B cell (primary cell): Measurements from ENCODE around the gene QRICH2. TPM values are rescaled to one million over a fixed set of nuclear protein-coding genes. Genes with fewer than 3 reads are reported as not detected.

Experiments used
- ATAC-seq: fragments of 200-7000 bp; cut with Tn5 transposase; one replicate; pipeline ENCODE4 v1.10.0; 2021; ENCODE audit warnings: low read depth, mild to moderate bottlenecking, moderate number of reproducible peaks, moderate library complexity
- CTCF ChIA-PET: fragments of 350-600 bp; sonication (Branson Sonifier 250); formaldehyde crosslinking; loops from one replicate; lab custom pipeline; 2021; ENCODE audit warnings: antibody characterized with exemption, inconsistent platforms; lab: Charles Lee
- POLR2A ChIA-PET: fragments of 350-600 bp; sonication (Branson Sonifier 250); formaldehyde crosslinking; loops from one replicate; lab custom pipeline; 2021; ENCODE audit warnings: antibody characterized with exemption; lab: Charles Lee
- DNase-seq: peaks from one replicate; pipeline ENCODE4 v3.0.0; 2013
- H2AFZ ChIP-seq: 2 replicates; pipeline ENCODE4 v1.6.1; 2012; ENCODE audit warnings: mild to moderate bottlenecking, low read depth, low read length; ENCODE audit not compliant: insufficient read depth, poor library complexity, severe bottlenecking
- H3K27ac ChIP-seq, 2 donors: 1 replicate in 1 of 2; 2 replicates in 1 of 2; pipeline ENCODE4 v1.5.1; 2012 to 2013; ENCODE audit warnings: low read length in 2 of 2, mild to moderate bottlenecking in 2 of 2, moderate library complexity in 1 of 2
- H3K27me3 ChIP-seq, 4 experiments: fragments of 200-600 bp in 1 of 4; sonication (generic) in 1 of 4; replicated peaks in 1 of 4; 1 replicate in 2 of 4; 2 replicates in 2 of 4; pipeline versions ENCODE4 v1.6.1 to v1.7.0; 2013 to 2016; ENCODE audit warnings: low read length in 3 of 4, mild to moderate bottlenecking in 2 of 4, mixed read lengths in 1 of 4, moderate library complexity in 1 of 4; ENCODE audit not compliant: insufficient read depth in 4 of 4, control insufficient read depth in 3 of 4; ENCODE audit errors: control extremely low read depth in 1 of 4
- H3K36me3 ChIP-seq, 2 experiments: replicated peaks in 1 of 2; 1 replicate in 1 of 2; 2 replicates in 1 of 2; pipeline versions ENCODE4 v1.6.1 to v1.7.1; 2013; ENCODE audit warnings: low read length in 1 of 2; ENCODE audit not compliant: insufficient read depth in 2 of 2, control insufficient read depth in 1 of 2; ENCODE audit errors: control extremely low read depth in 1 of 2, extremely low read depth in 1 of 2
- H3K4me1 ChIP-seq, 2 donors: fragments of 200-600 bp in 1 of 2; sonication (generic) in 1 of 2; 1 replicate in 1 of 2; 2 replicates in 1 of 2; pipeline versions ENCODE4 v1.5.1 to v1.6.1; 2013 to 2017; ENCODE audit warnings: low read length in 2 of 2; ENCODE audit not compliant: control insufficient read depth in 2 of 2, insufficient read depth in 2 of 2
- H3K4me2 ChIP-seq: replicated peaks from 2 replicates; pipeline ENCODE3; 2012; ENCODE audit warnings: mild to moderate bottlenecking, low read depth, low read length; ENCODE audit not compliant: poor library complexity, severe bottlenecking
- H3K4me3 ChIP-seq, 5 experiments: fragments of 200-600 bp in 1 of 5; sonication (generic) in 1 of 5; 1 replicate in 3 of 5; 2 replicates in 2 of 5; pipeline versions ENCODE4 v1.5.1 to v1.7.0; 2011 to 2016; ENCODE audit warnings: low read length in 4 of 5, mild to moderate bottlenecking in 4 of 5, low read depth in 2 of 5, control low read depth in 1 of 5, moderate library complexity in 1 of 5; ENCODE audit not compliant: insufficient read depth in 1 of 5; ENCODE audit errors: control extremely low read depth in 1 of 5, extremely low read depth in 1 of 5
- H3K79me2 ChIP-seq: fragments of 200-600 bp; sonication (generic); one replicate; pipeline ENCODE4 v1.6.0; 2016; ENCODE audit warnings: low read length; ENCODE audit not compliant: control insufficient read depth, insufficient read depth
- H3K9ac ChIP-seq: fragments of 200-600 bp; sonication (generic); 2 replicates; pipeline ENCODE4 v1.6.1; 2017; ENCODE audit warnings: mild to moderate bottlenecking, low read length, moderate library complexity
- H3K9me3 ChIP-seq, 3 donors: one replicate each; pipeline versions ENCODE4 v1.6.1 to v1.7.1; 2013; ENCODE audit warnings: low read length in 2 of 3; ENCODE audit not compliant: control insufficient read depth in 2 of 3, insufficient read depth in 1 of 3; ENCODE audit errors: control extremely low read depth in 1 of 3
- H4K20me1 ChIP-seq: 2 replicates; pipeline ENCODE4 v1.6.0; 2012; ENCODE audit warnings: mild to moderate bottlenecking, low read length; ENCODE audit not compliant: insufficient read depth, control insufficient read depth, poor library complexity, severe bottlenecking
- H3K27ac Mint-ChIP-seq: one replicate; pipeline ENCODE4 v1.8.0; 2021; ENCODE audit warnings: mixed read lengths
- H3K27me3 Mint-ChIP-seq: one replicate; pipeline ENCODE4 v1.8.0; 2021; ENCODE audit warnings: mixed read lengths
- H3K4me1 Mint-ChIP-seq: one replicate; pipeline ENCODE4 v1.8.0; 2021; ENCODE audit warnings: mixed read lengths
- H3K4me3 Mint-ChIP-seq: one replicate; pipeline ENCODE4 v1.8.0; 2021; ENCODE audit warnings: mixed read lengths
- H3K9me3 Mint-ChIP-seq: one replicate; pipeline ENCODE4 v1.8.0; 2022; ENCODE audit warnings: mixed read lengths; ENCODE audit not compliant: insufficient read depth
- CTCF ChIP-seq: fragments of 200-600 bp; IDR thresholded peaks from one replicate; pipeline ENCODE4 v1.8.0; 2022; ENCODE audit warnings: antibody characterized with exemption, mild to moderate bottlenecking
- EZH2 ChIP-seq: IDR thresholded peaks from 2 replicates; pipeline ENCODE4 v1.6.1; 2012; ENCODE audit warnings: borderline replicate concordance, low read depth, mild to moderate bottlenecking, moderate library complexity, low read length; ENCODE audit not compliant: insufficient read depth, poor library complexity, severe bottlenecking
- WGBS: methylation state at CpG from one replicate; pipeline ENCODE4 v1.1.5; 2013; ENCODE audit warnings: missing lambda C conversion rate; ENCODE audit not compliant: insufficient coverage; 5-methylcytosine and 5-hydroxymethylcytosine counted together
- intact Hi-C: fragments of 100-400 bp; cut with micrococcal nuclease; formaldehyde crosslinking; loops from one replicate; pipeline ENCODE4 v1.10.0; 2022
- polyA plus RNA-seq: library from polyadenylated mRNA; depleted of rRNA; stranded (reverse); fragments of >200 nt; gene quantifications from 2 replicates; pipeline ENCODE4 v1.2.3, GENCODE V29; 2012
- total RNA-seq, 2 donors: library from RNA; stranded (reverse); fragments of 120-200 nt in 1 of 2; gene quantifications; 1 replicate in 1 of 2; 2 replicates in 1 of 2; pipeline versions ENCODE4 v1.2.3 to v1.2.4, GENCODE V29; 2013 to 2022

QRICH2 gene
- total and polyA plus RNA-seq, 2 donors (not counting 1 experiment from before 2014, with no cell fraction given) = 4.4 to 4.5 TPM

GRCh38 chr17:76333673-76334505, 25.8 kb upstream of the QRICH2 start:
- no peak overlapping the region for H2AFZ ChIP-seq
- peaks cover 16% of the 10 kb centered on the region for H3K79me2 ChIP-seq
- H3K27me3 Mint-ChIP-seq = no peaks in the 10 kb centered on the region
- H3K36me3 ChIP-seq = peaks cover 0 to 11% of the 10 kb centered on the region in 2 experiments
- H3K9me3 Mint-ChIP-seq = no peaks in the 10 kb centered on the region
- ChIA-PET CTCF (interaction anchor here (0.9 to 1.2 kb wide), 2 partner anchors 30 to 64 kb away, joined by 3 read pairs; no protein-coding TSS in a partner anchor), POLR2A (no interaction called here)
- no peak for DNase-seq
- no peaks in the 10 kb centered on the region for H3K27me3 ChIP-seq
- peaks cover 2% of the 10 kb centered on the region for H3K4me1 Mint-ChIP-seq
- no peak overlapping the region for H3K4me3 Mint-ChIP-seq
- intact Hi-C loops = no loop called here
- no peak overlapping the region for H3K4me3 ChIP-seq
- ATAC-seq = no peak
- H3K4me2 ChIP-seq = no peak overlapping the region
- no peaks in the 10 kb centered on the region for H4K20me1 ChIP-seq
- TF ChIP-seq CTCF (no peak), EZH2 (no peak)
- H3K9ac ChIP-seq = no peak overlapping the region
- H3K27ac ChIP-seq = no peak overlapping the region
- H3K9me3 ChIP-seq = no peaks in the 10 kb centered on the region
- no peak overlapping the region for H3K27ac Mint-ChIP-seq
- H3K4me1 ChIP-seq = no peaks in the 10 kb centered on the region
- WGBS = 98% methylated on average over 6 of the region's 11 CpGs

DNA sequence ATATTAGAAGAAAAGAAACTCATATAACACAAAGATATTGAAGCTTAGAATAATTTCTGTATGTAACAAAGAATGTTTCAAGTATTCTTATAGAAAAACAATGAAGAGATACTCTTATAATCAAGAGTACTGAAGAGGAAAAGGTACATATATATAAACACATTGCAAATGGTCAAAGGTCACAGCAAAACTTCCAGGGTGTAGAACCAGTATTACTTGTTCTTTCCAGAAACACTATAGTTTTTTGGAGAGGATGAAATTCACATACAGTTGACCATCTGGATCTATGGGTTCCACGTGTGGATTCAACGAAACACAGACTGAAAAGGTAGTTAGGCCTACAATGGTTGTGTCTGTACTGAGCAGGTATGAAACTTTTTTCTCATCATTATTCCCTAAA, 23.0 kb upstream of the QRICH2 start:
- Histone ChIP-seq H3K9ac (no peak overlapping the region), H3K27ac (no peak overlapping the region), H3K4me1 (no peaks in the 10 kb centered on the region), H4K20me1 (no peaks in the 10 kb centered on the region), H3K36me3 (peaks cover 2 to 21% of the 10 kb centered on the region in 2 experiments), H3K79me2 (peaks cover 12% of the 10 kb centered on the region), H3K27me3 (no peaks in the 10 kb centered on the region), H2AFZ (no peak overlapping the region), H3K4me3 (no peak overlapping the region), H3K4me2 (no peak overlapping the region), H3K9me3 (no peaks in the 10 kb centered on the region)
- ATAC-seq (no peak), DNase-seq (no peak)
- no CpG with 5 or more reads among the region's 2 CpGs for WGBS
- intact Hi-C loops = no loop called here
- no peaks in the 10 kb centered on the region for H3K4me1 Mint-ChIP-seq
- H3K9me3 Mint-ChIP-seq = no peaks in the 10 kb centered on the region
- TF ChIP-seq EZH2 (no peak), CTCF (no peak)
- H3K4me3 Mint-ChIP-seq = no peak overlapping the region
- POLR2A ChIA-PET = no interaction called here
- CTCF ChIA-PET = interaction anchor here (2.6 kb wide), 1 partner anchor 67 kb away, joined by 10 read pairs; no protein-coding TSS in a partner anchor
- H3K27ac Mint-ChIP-seq = no peak overlapping the region
- no peaks in the 10 kb centered on the region for H3K27me3 Mint-ChIP-seq
